ENCODE results near the gene ATP11A. TPM values are rescaled to one million over a fixed set of nuclear protein-coding genes. Genes with fewer than 3 reads are reported as not detected.

The ATP11A gene
- total and polyA plus RNA-seq, 9 of the 15 experiments (the other 6 are each of a cell fraction or from before 2014, with no cell fraction given): 0.38 to 34.2 (median 4.2) TPM

GRCh38 chr13:112689303-112690245 lies at the start of gene ATP11A (continued):
- TF ChIP-seq CBX1 (IDR thresholded peaks at IDR 0.05; ENCODE audit: low read depth) (peak; percentile 44; the same call in 1 of the 2 replicates), ZNF507 (tag; conservative IDR thresholded peaks at IDR 0.05) (no peak), NCOA4 (IDR thresholded peaks at IDR 0.05; ENCODE audit: partially characterized antibody) (no peak), MNT (conservative IDR thresholded peaks at IDR 0.05) (peak in 1 of 2 experiments; percentile 49; a peak in 2 of 4 replicates), SREBF2 (CRISPR knock-in tag; IDR thresholded peaks at IDR 0.05) (no peak), BCOR (IDR thresholded peaks at IDR 0.05) (no peak), GABPB2 (CRISPR knock-in tag; conservative IDR thresholded peaks at IDR 0.05) (no peak), ZFP91 (CRISPR knock-in tag; IDR thresholded peaks at IDR 0.05) (no peak), ZFX (CRISPR knock-in tag; IDR thresholded peaks at IDR 0.05) (0 out of 2 replicates have a peak, but pooled peaks have one; percentile 26), TCF7 (IDR thresholded peaks at IDR 0.05; ENCODE audit: borderline replicate concordance) (no peak), U2AF1 (optimal IDR thresholded peaks at IDR 0.05; ENCODE audit: low read depth, low read length) (no peak)
- TF ChIP-seq, protein P1, sequence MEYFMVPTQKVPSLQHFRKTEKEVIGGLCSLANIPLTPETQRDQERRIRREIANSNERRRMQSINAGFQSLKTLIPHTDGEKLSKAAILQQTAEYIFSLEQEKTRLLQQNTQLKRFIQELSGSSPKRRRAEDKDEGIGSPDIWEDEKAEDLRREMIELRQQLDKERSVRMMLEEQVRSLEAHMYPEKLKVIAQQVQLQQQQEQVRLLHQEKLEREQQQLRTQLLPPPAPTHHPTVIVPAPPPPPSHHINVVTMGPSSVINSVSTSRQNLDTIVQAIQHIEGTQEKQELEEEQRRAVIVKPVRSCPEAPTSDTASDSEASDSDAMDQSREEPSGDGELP (CRISPR knock-in tag; IDR thresholded peaks at IDR 0.05; ENCODE audit: borderline replicate concordance): peak; percentile 59
- TF ChIP-seq, protein P2, sequence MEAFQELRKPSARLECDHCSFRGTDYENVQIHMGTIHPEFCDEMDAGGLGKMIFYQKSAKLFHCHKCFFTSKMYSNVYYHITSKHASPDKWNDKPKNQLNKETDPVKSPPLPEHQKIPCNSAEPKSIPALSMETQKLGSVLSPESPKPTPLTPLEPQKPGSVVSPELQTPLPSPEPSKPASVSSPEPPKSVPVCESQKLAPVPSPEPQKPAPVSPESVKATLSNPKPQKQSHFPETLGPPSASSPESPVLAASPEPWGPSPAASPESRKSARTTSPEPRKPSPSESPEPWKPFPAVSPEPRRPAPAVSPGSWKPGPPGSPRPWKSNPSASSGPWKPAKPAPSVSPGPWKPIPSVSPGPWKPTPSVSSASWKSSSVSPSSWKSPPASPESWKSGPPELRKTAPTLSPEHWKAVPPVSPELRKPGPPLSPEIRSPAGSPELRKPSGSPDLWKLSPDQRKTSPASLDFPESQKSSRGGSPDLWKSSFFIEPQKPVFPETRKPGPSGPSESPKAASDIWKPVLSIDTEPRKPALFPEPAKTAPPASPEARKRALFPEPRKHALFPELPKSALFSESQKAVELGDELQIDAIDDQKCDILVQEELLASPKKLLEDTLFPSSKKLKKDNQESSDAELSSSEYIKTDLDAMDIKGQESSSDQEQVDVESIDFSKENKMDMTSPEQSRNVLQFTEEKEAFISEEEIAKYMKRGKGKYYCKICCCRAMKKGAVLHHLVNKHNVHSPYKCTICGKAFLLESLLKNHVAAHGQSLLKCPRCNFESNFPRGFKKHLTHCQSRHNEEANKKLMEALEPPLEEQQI (IDR thresholded peaks at IDR 0.05): no peak
- TF ChIP-seq, protein P3, sequence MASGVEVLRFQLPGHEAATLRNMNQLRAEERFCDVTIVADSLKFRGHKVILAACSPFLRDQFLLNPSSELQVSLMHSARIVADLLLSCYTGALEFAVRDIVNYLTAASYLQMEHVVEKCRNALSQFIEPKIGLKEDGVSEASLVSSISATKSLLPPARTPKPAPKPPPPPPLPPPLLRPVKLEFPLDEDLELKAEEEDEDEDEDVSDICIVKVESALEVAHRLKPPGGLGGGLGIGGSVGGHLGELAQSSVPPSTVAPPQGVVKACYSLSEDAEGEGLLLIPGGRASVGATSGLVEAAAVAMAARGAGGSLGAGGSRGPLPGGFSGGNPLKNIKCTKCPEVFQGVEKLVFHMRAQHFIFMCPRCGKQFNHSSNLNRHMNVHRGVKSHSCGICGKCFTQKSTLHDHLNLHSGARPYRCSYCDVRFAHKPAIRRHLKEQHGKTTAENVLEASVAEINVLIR (CRISPR knock-in tag; IDR thresholded peaks at IDR 0.05): no peak
- TF ChIP-seq, protein P4, sequence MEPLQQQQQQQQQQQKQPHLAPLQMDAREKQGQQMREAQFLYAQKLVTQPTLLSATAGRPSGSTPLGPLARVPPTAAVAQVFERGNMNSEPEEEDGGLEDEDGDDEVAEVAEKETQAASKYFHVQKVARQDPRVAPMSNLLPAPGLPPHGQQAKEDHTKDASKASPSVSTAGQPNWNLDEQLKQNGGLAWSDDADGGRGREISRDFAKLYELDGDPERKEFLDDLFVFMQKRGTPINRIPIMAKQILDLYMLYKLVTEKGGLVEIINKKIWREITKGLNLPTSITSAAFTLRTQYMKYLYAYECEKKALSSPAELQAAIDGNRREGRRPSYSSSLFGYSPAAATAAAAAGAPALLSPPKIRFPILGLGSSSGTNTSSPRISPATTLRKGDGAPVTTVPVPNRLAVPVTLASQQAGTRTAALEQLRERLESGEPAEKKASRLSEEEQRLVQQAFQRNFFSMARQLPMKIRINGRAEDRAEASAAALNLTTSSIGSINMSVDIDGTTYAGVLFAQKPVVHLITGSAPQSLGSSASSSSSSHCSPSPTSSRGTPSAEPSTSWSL (CRISPR knock-in tag; IDR thresholded peaks at IDR 0.05; ENCODE audit: borderline replicate concordance): no peak
